Colonic mucosa (tissue), 4 donors: ENCODE measurements around the gene PRKCE. TPM values are rescaled to one million over a fixed set of nuclear protein-coding genes. Genes with fewer than 3 reads are reported as not detected.

Experiments used
- DNase-seq: peaks from one replicate; pipeline ENCODE4 v3.0.0-alpha.2; 2020
- H3K27ac ChIP-seq: fragments of 200-600 bp; one replicate; pipeline ENCODE4 v1.8.0; 2021
- H3K27me3 ChIP-seq: fragments of 200-600 bp; one replicate; pipeline ENCODE4 v1.8.0; 2021
- H3K36me3 ChIP-seq: fragments of 200-600 bp; one replicate; pipeline ENCODE4 v1.8.0; 2021
- H3K4me1 ChIP-seq: fragments of 200-600 bp; one replicate; pipeline ENCODE4 v1.8.0; 2021; ENCODE audit warnings: mild to moderate bottlenecking
- H3K4me3 ChIP-seq: fragments of 200-600 bp; one replicate; pipeline ENCODE4 v1.8.0; 2021
- H3K9ac ChIP-seq, 2 donors: one replicate each; pipeline ENCODE4 v1.7.0; 2013; ENCODE audit warnings: control low read depth in 2 of 2, low read depth in 2 of 2, low read length in 2 of 2
- H3K9me3 ChIP-seq: fragments of 200-600 bp; one replicate; pipeline ENCODE4 v1.8.0; 2021
- intact Hi-C: fragments of 100-400 bp; cut with DNase I; formaldehyde crosslinking; loops from one replicate; pipeline ENCODE4 v1.14.1; 2022
- total RNA-seq, 2 donors: library from RNA; stranded (reverse); fragmentation: NEBNext Ultra II Directional in 1 of 2; extraction: Animal tissue kit (Norgen Biotek cat#: 25700) in 1 of 2; gene quantifications; one replicate each; pipeline ENCODE4 v1.2.1, GENCODE V29; 2021
- TF ChIP-seq, protein P1 (sequence below): fragments of 200-600 bp; IDR thresholded peaks from one replicate; pipeline ENCODE4 v1.8.0; 2022; ENCODE audit warnings: antibody characterized with exemption, mild to moderate bottlenecking
- donor health status: healthy.
- donor health status: DM: no; HTN: no; CAD: no.
- donor health status: DM: no; HTN: no; CAD: no.

PRKCE gene
- total RNA-seq, 2 donors from 2014 or later: 17.5 to 25.8 TPM

DNA sequence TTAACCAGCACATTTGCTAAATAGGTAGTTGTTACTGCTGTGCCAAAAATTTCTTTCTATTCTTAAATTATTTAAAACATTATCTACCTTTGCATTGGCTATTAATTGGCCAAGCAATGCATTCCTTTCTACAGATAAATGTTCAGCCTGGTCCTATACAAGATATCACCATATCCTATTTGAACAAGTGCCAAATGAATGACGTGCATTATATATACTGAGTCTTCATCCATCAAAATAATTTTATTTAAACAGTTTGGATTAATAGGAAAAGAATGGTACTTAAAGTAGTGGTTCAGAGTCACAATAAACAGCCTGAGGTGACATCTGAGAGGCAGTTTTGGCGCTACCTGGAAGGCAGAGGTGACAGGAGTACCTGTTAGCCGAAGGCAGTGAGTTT is 415.6 kb downstream of the PRKCE start:
- Histone ChIP-seq H3K27ac (no peak overlapping the region), H3K4me3 (no peak overlapping the region), H3K27me3 (no peaks in the 10 kb centered on the region), H3K9ac (no peak overlapping the region), H3K36me3 (no peaks in the 10 kb centered on the region), H3K9me3 (no peaks in the 10 kb centered on the region), H3K4me1 (no peaks in the 10 kb centered on the region)
- TF ChIP-seq, protein P1, sequence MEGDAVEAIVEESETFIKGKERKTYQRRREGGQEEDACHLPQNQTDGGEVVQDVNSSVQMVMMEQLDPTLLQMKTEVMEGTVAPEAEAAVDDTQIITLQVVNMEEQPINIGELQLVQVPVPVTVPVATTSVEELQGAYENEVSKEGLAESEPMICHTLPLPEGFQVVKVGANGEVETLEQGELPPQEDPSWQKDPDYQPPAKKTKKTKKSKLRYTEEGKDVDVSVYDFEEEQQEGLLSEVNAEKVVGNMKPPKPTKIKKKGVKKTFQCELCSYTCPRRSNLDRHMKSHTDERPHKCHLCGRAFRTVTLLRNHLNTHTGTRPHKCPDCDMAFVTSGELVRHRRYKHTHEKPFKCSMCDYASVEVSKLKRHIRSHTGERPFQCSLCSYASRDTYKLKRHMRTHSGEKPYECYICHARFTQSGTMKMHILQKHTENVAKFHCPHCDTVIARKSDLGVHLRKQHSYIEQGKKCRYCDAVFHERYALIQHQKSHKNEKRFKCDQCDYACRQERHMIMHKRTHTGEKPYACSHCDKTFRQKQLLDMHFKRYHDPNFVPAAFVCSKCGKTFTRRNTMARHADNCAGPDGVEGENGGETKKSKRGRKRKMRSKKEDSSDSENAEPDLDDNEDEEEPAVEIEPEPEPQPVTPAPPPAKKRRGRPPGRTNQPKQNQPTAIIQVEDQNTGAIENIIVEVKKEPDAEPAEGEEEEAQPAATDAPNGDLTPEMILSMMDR: no peak
- no peak for DNase-seq
- intact Hi-C loops: no loop called here

DNA sequence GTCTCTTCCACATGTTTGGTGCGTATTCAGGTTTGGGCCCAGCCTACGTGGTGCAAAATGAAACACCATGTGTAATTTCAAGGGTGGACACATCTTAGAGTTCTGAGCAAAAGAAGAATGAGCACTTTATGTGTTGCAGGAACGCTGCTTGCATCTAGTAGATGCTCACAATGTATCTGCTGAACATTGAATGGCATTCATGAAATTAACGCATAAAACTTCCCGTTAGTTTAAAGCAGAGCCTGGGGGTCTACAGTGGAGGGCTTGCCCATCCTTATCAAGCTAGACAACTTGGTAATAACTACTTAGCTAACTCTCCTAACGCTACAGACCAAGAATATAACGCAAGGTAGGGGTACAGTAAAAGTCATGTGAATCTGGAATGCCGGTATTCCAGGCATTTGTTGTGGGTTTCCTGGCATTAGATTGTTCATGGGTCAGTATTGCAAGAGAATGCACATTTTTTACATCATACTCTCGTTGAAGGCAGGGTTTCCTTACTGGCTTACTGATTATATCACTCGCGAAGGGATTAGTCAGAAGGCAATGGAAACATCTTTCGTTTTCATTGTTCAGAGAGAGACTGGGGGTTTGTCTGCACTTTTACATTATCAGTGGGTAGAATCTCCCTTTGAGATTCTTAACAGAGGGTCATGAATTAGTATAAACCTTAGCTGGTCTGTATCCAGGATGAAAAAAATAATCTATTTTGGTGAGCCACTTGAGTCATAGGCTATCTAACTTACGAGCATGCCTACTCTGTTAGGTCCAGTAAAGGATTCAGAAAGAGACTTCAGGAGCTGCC is 416.2 kb downstream of the PRKCE start:
- no peak overlapping the region for H3K9ac ChIP-seq
- intact Hi-C loops: no loop called here
- H3K9me3 ChIP-seq: no peaks in the 10 kb centered on the region
- no peak overlapping the region for H3K4me3 ChIP-seq
- H3K27me3 ChIP-seq: no peaks in the 10 kb centered on the region
- no peak for DNase-seq
- no peak overlapping the region for H3K27ac ChIP-seq
- H3K4me1 ChIP-seq: no peaks in the 10 kb centered on the region
- TF ChIP-seq, protein P1: no peak
- no peaks in the 10 kb centered on the region for H3K36me3 ChIP-seq

DNA sequence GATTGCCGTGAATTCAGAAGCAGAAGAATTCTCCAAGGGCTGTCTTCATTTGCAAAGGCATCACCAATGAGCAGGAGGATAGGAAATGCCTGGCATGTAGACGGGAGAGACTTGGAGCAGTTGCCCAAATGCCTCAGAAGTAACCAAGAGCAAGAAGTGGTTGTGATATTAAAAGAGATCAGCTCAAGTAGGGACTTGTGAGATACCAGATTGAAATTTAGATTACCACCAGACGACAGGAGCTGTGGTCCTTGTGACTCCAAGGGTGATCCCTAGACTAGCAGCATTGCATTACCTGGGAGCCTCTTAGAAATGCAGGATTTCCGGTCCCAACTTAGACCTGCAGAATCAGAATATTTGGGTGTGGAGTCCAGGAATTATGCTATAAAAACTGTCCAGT is 417.2 kb downstream of the PRKCE start:
- no peaks in the 10 kb centered on the region for H3K36me3 ChIP-seq
- TF ChIP-seq, protein P1: no peak
- no peaks in the 10 kb centered on the region for H3K9me3 ChIP-seq
- no peak for DNase-seq
- intact Hi-C loops: no loop called here
- no peaks in the 10 kb centered on the region for H3K4me1 ChIP-seq
- H3K27ac ChIP-seq: no peak overlapping the region
- no peaks in the 10 kb centered on the region for H3K27me3 ChIP-seq
- no peak overlapping the region for H3K4me3 ChIP-seq
- no peak overlapping the region for H3K9ac ChIP-seq

DNA sequence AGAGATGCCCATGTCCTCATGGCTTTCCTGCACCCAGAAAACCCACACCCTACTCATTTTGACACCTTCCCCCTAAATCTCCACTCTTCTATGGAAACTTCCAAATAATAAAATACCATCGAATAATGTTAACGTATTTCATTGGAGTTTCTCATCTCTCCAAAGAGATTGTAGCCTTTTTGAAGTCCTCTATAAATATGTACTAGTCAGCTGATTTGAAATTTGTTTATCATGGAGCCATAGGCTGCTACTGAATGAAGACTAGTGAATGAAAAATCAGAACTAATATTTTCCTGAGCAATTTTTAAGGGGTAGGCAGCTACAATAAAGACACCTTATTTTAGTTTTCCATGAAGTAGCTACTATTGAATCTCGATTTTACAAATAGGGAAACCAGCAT is 419.6 kb downstream of the PRKCE start:
- no peaks in the 10 kb centered on the region for H3K9me3 ChIP-seq
- no peaks in the 10 kb centered on the region for H3K4me1 ChIP-seq
- H3K4me3 ChIP-seq: no peak overlapping the region
- no peaks in the 10 kb centered on the region for H3K36me3 ChIP-seq
- no peak overlapping the region for H3K27ac ChIP-seq
- no peaks in the 10 kb centered on the region for H3K27me3 ChIP-seq
- H3K9ac ChIP-seq: no peak overlapping the region
- TF ChIP-seq, protein P1: no peak
- no peak for DNase-seq
- intact Hi-C loops: no loop called here

DNA sequence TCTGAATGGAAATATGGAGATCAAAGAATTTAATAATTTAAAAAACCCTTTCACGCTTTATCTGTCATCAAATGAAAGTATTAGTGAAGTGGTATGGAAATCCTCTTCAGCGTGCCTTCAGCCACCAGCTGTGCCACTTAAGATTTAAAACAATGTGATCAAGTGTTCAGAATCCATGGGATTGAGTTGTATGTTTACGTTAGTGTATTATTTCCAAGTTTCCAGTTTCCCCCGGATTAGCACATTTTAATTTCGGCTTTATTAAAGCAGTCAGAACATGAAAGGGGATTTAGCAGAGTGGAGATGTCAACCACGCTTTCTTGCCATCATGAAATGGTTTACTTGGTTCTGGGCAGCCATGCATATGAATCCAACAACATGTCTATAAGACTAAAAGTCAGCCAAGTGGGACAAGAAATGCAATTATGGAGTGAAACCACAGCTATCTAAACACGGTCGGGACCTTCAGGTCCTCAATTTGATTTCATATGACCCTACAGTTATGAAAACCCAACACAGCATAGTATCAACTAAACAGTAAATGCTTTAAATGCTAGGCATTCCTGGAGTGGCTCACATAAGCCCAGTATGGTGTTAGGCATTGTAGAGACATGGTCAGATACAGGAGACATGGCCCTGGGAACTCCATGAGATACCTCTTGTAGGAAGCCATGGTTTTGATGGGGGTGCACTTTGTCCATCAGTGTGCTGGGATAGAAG is 420.8 kb downstream of the PRKCE start:
- Histone ChIP-seq H3K36me3 (no peaks in the 10 kb centered on the region), H3K27ac (no peak overlapping the region), H3K4me1 (no peaks in the 10 kb centered on the region), H3K9ac (no peak overlapping the region), H3K4me3 (no peak overlapping the region), H3K9me3 (no peaks in the 10 kb centered on the region), H3K27me3 (no peaks in the 10 kb centered on the region)
- no peak for DNase-seq
- TF ChIP-seq, protein P1: no peak
- intact Hi-C loops: no loop called here
